ENCODE results near the gene NUDT3. TPM values are rescaled to one million over a fixed set of nuclear protein-coding genes. Genes with fewer than 3 reads are reported as not detected.
A peak's percentile ranks its signal among the peaks of the same experiment; 100 is the strongest.

Gene NUDT3
- total RNA-seq, 1 donor from 2014 or later, result 50.1 TPM

- intact Hi-C loops (cut with micrococcal nuclease), result no loop called here
- Histone ChIP-seq H3K27me3 (ENCODE audit: low read depth) (no peaks in the 10 kb centered on the region), H3K4me3 (no peak overlapping the region), H3K9me3 (replicated peaks) (no peaks in the 10 kb centered on the region), H3K4me1 (peaks cover 32% of the 10 kb centered on the region), H3K36me3 (peaks cover 15% of the 10 kb centered on the region), H3K27ac (replicated peaks) (peak overlapping the region; percentile 40)
- no peak for DNase-seq
- no peak for TF ChIP-seq CTCF (IDR thresholded peaks at IDR 0.05; ENCODE audit: borderline replicate concordance)
These were observed 148.3 kb downstream of the NUDT3 start for GRCh38 chr6:34243901-34244884.

GRCh38 chr6:34243131-34243771 lies 149.2 kb downstream of the NUDT3 start:
- intact Hi-C loops (cut with micrococcal nuclease), result no loop called here
- peaks cover 15% of the 10 kb centered on the region for H3K36me3 ChIP-seq
- no peaks in the 10 kb centered on the region for H3K27me3 ChIP-seq (ENCODE audit: low read depth)
- no peak overlapping the region for H3K4me3 ChIP-seq
- DNase-seq, result no peak
- no peak for TF ChIP-seq CTCF (IDR thresholded peaks at IDR 0.05; ENCODE audit: borderline replicate concordance)
- H3K9me3 ChIP-seq (replicated peaks), result no peaks in the 10 kb centered on the region
- H3K4me1 ChIP-seq, result peaks cover 31% of the 10 kb centered on the region
- no peak overlapping the region for H3K27ac ChIP-seq (replicated peaks)

- peaks cover 31% of the 10 kb centered on the region for H3K4me1 ChIP-seq
- H3K9me3 ChIP-seq (replicated peaks), result no peaks in the 10 kb centered on the region
- H3K27ac ChIP-seq (replicated peaks), result no peak overlapping the region
- H3K27me3 ChIP-seq (ENCODE audit: low read depth), result no peaks in the 10 kb centered on the region
- H3K36me3 ChIP-seq, result peaks cover 15% of the 10 kb centered on the region
- DNase-seq, result no peak
- H3K4me3 ChIP-seq, result no peak overlapping the region
- TF ChIP-seq CTCF (IDR thresholded peaks at IDR 0.05; ENCODE audit: borderline replicate concordance), result no peak
- intact Hi-C loops (cut with micrococcal nuclease), result no loop called here
These were observed 150.0 kb downstream of the NUDT3 start for GRCh38 chr6:34242252-34243130.

- Histone ChIP-seq H3K4me3 (no peak overlapping the region), H3K9me3 (replicated peaks) (no peaks in the 10 kb centered on the region), H3K27ac (replicated peaks) (no peak overlapping the region), H3K36me3 (peaks cover 15% of the 10 kb centered on the region), H3K27me3 (ENCODE audit: low read depth) (no peaks in the 10 kb centered on the region), H3K4me1 (peaks cover 33% of the 10 kb centered on the region)
- no peak for DNase-seq
- intact Hi-C loops (cut with micrococcal nuclease), result no loop called here
- no peak for TF ChIP-seq CTCF (IDR thresholded peaks at IDR 0.05; ENCODE audit: borderline replicate concordance)
These were observed 150.9 kb downstream of the NUDT3 start for GRCh38 chr6:34241351-34242215.

Measured in left ventricle myocardium inferior (tissue), 1 donor.